Loucy (cell line): ENCODE measurements around the gene SECTM1.

Experiments used
- H2AFZ ChIP-seq: fragments of 200-600 bp; sonication (generic); 2 replicates; pipeline ENCODE4 v1.6.0; 2016; ENCODE audit warnings: antibody characterized with exemption, mild to moderate bottlenecking, low read length, moderate library complexity
- H3F3A ChIP-seq: fragments of 200-600 bp; 2 replicates; pipeline ENCODE4 v1.6.0; 2016; ENCODE audit warnings: antibody characterized with exemption, low read depth, mild to moderate bottlenecking
- H3K27me3 ChIP-seq: fragments of 200-600 bp; sonication (generic); 2 replicates; pipeline ENCODE4 v1.6.1; 2014; ENCODE audit warnings: low read length, mild to moderate bottlenecking; ENCODE audit not compliant: insufficient read depth, poor library complexity, severe bottlenecking
- H3K36me3 ChIP-seq: fragments of 200-600 bp; sonication (generic); 2 replicates; pipeline ENCODE4 v1.6.1; 2016; ENCODE audit warnings: low read length; ENCODE audit not compliant: insufficient read depth
- H3K4me1 ChIP-seq: fragments of 200-600 bp; sonication (generic); 2 replicates; pipeline ENCODE4 v1.5.1; 2014; ENCODE audit warnings: low read length, mild to moderate bottlenecking; ENCODE audit not compliant: insufficient read depth, poor library complexity, severe bottlenecking
- H3K4me2 ChIP-seq: fragments of 200-600 bp; sonication (generic); 2 replicates; pipeline ENCODE4 v1.6.0; 2014; ENCODE audit warnings: antibody characterized with exemption, low read length, low read depth, mild to moderate bottlenecking; ENCODE audit not compliant: poor library complexity, severe bottlenecking
- H3K4me3 ChIP-seq: fragments of 200-600 bp; sonication (generic); 2 replicates; pipeline ENCODE4 v1.5.1; 2014; ENCODE audit warnings: low read length, mild to moderate bottlenecking, mixed read lengths; ENCODE audit not compliant: poor library complexity, severe bottlenecking
- H3K79me2 ChIP-seq: fragments of 200-600 bp; sonication (generic); 2 replicates; pipeline ENCODE4 v1.6.1; 2014; ENCODE audit warnings: low read length; ENCODE audit not compliant: insufficient read depth
- H3K9ac ChIP-seq: fragments of 200-600 bp; sonication (generic); 2 replicates; pipeline ENCODE4 v1.6.0; 2014; ENCODE audit warnings: mild to moderate bottlenecking, low read depth, low read length, moderate library complexity; ENCODE audit not compliant: poor library complexity, severe bottlenecking
- H3K9me2 ChIP-seq: fragments of 200-600 bp; sonication (generic); replicated peaks from 2 replicates; pipeline ENCODE4 v1.6.1; 2016; ENCODE audit warnings: low read depth, low read length, mixed read lengths
- H3K9me3 ChIP-seq: fragments of 200-600 bp; sonication (generic); 2 replicates; pipeline ENCODE4 v1.6.1; 2014; ENCODE audit warnings: mild to moderate bottlenecking, antibody characterized with exemption, low read length, low read depth; ENCODE audit not compliant: insufficient read depth
- H4K20me1 ChIP-seq: fragments of 200-600 bp; sonication (generic); 2 replicates; pipeline ENCODE4 v1.6.0; 2014; ENCODE audit warnings: antibody characterized with exemption, low read length, mild to moderate bottlenecking; ENCODE audit not compliant: insufficient read depth, poor library complexity, severe bottlenecking
- EZH2phosphoT487 ChIP-seq: fragments of 200-600 bp; IDR thresholded peaks from 2 replicates; pipeline ENCODE4 v1.6.1; 2018; ENCODE audit warnings: antibody characterized with exemption, mild to moderate bottlenecking, moderate library complexity, borderline replicate concordance
- TF ChIP-seq, protein P1 (sequence below): fragments of 200-600 bp; sonication (generic); conservative IDR thresholded peaks from 2 replicates; pipeline ENCODE4 v1.5.1; 2014; ENCODE audit warnings: mild to moderate bottlenecking, antibody characterized with exemption, low read length

SECTM1 gene

DNA sequence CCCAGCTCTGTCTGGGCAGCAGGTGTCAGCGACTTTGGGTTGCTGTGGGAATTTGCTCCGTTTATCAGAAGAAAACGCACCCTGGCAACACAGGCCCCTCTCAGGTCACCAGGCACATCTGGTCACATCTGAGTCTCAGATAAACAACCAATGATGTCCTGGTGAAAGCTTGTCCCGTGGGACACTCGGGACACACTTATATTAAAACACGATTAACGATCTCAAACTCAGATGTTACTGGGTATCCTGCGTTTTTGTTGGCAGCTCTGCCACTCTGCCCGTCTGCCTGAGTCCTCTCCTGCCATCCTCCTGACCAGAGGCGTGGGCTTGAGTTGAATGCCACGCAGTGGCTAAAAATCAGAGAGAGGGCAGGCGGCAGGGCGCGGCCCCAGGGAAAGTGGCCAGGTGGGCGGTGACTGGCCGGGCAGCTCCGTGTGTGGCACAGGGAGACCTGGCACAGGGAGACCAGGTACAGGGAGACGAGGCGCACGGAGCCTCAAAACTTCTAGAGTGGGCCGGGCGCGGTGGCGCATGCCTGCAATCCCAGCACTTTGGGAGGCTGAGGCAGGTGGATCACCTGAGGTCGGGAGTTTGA lies 2.1 kb downstream of the SECTM1 start:
- Histone ChIP-seq H3K9ac (no peak overlapping the region), H3K4me1 (peaks cover 31% of the 10 kb centered on the region), H3K36me3 (no peaks in the 10 kb centered on the region), H3K79me2 (no peaks in the 10 kb centered on the region), H3F3A (no peaks in the 10 kb centered on the region; the same call in 1 of the 2 replicates), H3K9me3 (no peaks in the 10 kb centered on the region), H3K4me2 (no peak overlapping the region), H3K9me2 (no peaks in the 10 kb centered on the region), H4K20me1 (no peaks in the 10 kb centered on the region), H3K27me3 (no peaks in the 10 kb centered on the region), H3K4me3 (no peak overlapping the region), H2AFZ (no peak overlapping the region)
- TF ChIP-seq, protein P1, sequence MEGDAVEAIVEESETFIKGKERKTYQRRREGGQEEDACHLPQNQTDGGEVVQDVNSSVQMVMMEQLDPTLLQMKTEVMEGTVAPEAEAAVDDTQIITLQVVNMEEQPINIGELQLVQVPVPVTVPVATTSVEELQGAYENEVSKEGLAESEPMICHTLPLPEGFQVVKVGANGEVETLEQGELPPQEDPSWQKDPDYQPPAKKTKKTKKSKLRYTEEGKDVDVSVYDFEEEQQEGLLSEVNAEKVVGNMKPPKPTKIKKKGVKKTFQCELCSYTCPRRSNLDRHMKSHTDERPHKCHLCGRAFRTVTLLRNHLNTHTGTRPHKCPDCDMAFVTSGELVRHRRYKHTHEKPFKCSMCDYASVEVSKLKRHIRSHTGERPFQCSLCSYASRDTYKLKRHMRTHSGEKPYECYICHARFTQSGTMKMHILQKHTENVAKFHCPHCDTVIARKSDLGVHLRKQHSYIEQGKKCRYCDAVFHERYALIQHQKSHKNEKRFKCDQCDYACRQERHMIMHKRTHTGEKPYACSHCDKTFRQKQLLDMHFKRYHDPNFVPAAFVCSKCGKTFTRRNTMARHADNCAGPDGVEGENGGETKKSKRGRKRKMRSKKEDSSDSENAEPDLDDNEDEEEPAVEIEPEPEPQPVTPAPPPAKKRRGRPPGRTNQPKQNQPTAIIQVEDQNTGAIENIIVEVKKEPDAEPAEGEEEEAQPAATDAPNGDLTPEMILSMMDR: no peak
- no peak for TF ChIP-seq EZH2phosphoT487

- Histone ChIP-seq H3F3A (no peaks in the 10 kb centered on the region), H3K4me3 (no peak overlapping the region), H3K27me3 (no peaks in the 10 kb centered on the region), H3K4me1 (peaks cover 28% of the 10 kb centered on the region), H3K9me2 (no peaks in the 10 kb centered on the region), H3K36me3 (no peaks in the 10 kb centered on the region), H3K4me2 (no peak overlapping the region), H2AFZ (no peak overlapping the region), H4K20me1 (no peaks in the 10 kb centered on the region), H3K9ac (no peak overlapping the region), H3K79me2 (no peaks in the 10 kb centered on the region), H3K9me3 (no peaks in the 10 kb centered on the region)
- TF ChIP-seq, protein P1: no peak
- no peak for TF ChIP-seq EZH2phosphoT487
Measured at GRCh38 chr17:82330322-82331239, 3.0 kb downstream of the SECTM1 start.

DNA sequence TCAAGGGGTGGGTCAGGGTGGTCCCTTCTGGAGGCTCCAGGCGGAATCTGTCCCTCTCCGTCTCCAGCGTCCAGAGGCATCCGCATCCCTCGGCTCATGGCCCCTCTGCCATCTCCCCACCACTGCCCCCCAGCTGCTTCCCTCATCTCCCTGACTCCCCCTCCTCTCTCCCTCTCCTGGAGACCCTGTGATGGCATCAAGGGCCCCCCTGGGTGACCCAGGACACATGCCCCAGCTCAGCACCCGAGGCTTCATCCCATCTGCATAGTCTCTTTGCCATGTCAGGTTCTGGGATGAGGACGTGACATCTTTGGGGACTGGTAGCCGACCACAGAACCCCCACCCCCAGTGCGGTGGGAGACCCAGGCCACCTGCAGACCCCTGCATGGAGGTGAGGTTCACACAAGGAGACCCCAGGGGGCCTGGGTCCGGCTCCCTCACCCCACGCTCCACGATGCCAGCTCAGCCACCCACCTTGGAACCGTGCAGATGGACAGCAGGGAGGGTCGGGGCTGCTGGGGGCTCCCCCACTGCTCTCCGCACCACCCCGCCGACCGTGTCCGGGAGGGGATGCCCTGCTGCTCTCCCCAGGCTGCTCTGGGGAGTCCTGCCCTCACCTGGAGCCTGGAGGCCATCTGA lies 3.8 kb downstream of the SECTM1 start:
- no peaks in the 10 kb centered on the region for H4K20me1 ChIP-seq
- H3K79me2 ChIP-seq: no peaks in the 10 kb centered on the region
- no peak overlapping the region for H2AFZ ChIP-seq
- H3K36me3 ChIP-seq: no peaks in the 10 kb centered on the region
- peaks cover 21% of the 10 kb centered on the region for H3K4me1 ChIP-seq
- no peak overlapping the region for H3K4me3 ChIP-seq
- no peaks in the 10 kb centered on the region for H3K27me3 ChIP-seq
- H3K9me2 ChIP-seq: no peaks in the 10 kb centered on the region
- H3K4me2 ChIP-seq: no peak overlapping the region
- H3K9ac ChIP-seq: no peak overlapping the region
- TF ChIP-seq EZH2phosphoT487: no peak
- TF ChIP-seq, protein P1: no peak
- H3F3A ChIP-seq: no peaks in the 10 kb centered on the region
- no peaks in the 10 kb centered on the region for H3K9me3 ChIP-seq
